HG03060 (cell line): ENCODE measurements around the gene ZSCAN25.
"Not testable (repeated sequence)": the region's sequence is repeated elsewhere in the genome, so short reads cannot be mapped to it uniquely, and the experiment has no call there.

Experiments used
- ATAC-seq: cut with Tn5 transposase; IDR thresholded peaks from one replicate; pipeline ENCODE4 v1.9.1; 2021; ENCODE audit warnings: low read depth, moderate number of reproducible peaks; ENCODE audit not compliant: unreplicated experiment

Gene ZSCAN25

DNA sequence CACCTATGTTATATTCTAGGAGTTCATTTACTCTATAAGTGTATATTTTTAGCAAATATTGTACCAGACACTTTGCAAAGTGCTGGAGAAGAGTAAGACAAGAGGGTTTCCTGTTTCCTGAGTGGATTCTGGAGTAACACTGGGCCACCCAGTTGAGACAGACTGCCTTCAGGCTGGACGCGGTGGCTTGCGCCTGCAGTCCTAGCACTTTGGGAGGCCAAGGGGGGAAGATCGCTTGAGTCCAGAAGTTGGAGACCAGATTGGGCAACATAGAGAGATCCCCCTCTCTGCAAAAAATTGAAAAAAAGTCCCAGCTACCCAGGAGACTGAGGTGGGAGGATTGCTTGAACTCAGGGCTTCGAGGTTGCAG, 772 bp upstream of the ZSCAN25 start:
- ATAC-seq: no peak

DNA sequence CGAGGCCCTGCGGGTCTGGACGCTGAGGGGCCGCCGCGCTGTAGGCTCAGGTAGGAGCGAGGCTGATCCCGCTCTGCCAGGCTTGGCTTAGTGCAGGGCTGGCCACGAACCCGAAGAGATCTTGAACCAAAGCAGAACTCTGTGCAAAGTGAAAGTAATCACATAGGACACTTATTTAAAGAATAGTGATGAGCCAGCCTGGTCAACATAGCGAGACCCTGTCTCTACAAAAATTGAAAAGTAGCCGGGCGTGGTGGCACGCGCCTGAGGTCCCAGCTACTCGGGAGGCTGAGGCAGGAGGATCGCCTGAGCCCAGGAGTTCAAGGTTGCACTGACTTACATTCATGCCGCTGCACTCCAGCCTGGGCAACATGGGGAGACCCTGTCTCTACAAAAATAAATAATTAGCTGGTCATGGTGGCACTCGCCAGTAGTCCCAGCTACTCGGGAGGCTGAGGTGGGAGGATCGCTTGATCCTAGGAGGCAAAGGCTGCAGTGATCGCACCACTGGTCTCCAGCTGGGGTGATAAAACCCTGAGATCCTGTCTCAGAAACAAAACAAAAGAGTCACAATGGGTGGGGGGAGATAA, 541 bp downstream of the ZSCAN25 start:
- no peak for ATAC-seq

DNA sequence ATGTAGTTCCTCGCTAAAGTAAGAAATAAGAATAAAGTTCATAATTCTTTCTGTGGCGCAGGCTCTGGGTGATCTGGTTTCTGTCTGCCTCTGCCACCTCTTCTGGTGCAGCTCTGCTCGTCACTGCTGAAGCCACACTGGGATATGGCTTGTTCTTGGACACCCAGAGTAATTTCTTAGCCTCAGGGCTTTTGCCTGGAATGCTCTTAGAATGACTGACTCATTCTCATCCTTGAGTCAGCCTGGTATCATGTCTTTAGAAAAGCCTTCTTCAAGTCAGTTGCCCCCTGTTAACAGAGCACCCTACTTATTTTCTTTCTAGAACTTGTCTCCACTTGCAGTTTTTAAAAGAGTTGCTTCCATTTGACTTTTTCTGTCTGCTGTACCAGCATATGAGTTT, 2.0 kb downstream of the ZSCAN25 start:
- no peak for ATAC-seq

DNA sequence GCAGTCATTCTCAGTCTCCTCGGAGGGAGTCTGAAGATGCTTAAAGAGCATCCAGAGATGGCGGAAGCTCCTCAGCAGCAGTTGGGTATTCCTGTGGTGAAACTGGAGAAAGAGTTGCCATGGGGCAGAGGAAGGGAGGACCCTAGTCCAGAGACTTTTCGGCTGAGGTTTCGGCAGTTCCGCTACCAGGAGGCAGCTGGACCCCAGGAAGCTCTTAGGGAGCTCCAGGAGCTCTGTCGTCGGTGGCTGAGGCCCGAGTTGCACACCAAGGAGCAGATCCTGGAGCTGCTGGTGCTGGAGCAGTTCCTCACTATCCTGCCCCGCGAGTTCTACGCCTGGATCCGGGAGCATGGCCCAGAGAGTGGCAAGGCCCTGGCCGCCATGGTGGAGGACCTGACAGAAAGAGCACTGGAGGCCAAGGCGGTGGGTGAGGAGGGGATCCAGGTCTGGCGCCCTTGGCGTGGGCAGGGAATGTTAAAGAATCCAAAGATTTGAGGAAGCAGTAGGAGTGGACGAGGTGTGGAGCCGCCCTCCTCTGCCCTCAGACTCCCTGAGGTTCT, 2.9 kb downstream of the ZSCAN25 start:
- no peak for ATAC-seq

DNA sequence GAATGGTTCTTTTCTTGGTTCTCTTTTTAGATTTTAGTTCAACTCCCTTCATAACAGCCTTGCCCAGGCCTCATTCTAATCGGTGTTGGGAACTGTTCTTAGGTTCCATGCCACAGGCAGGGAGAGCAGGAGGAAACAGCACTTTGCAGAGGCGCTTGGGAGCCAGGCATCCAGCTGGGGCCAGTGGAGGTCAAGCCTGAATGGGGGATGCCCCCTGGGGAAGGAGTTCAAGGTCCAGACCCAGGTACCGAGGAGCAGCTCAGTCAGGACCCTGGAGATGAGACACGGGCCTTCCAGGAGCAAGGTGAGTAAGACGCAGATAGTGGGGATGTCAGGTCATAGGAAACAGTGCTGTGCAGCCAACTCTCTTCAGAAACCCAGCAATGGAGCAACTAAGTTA, 4.5 kb downstream of the ZSCAN25 start:
- ATAC-seq: no peak

DNA sequence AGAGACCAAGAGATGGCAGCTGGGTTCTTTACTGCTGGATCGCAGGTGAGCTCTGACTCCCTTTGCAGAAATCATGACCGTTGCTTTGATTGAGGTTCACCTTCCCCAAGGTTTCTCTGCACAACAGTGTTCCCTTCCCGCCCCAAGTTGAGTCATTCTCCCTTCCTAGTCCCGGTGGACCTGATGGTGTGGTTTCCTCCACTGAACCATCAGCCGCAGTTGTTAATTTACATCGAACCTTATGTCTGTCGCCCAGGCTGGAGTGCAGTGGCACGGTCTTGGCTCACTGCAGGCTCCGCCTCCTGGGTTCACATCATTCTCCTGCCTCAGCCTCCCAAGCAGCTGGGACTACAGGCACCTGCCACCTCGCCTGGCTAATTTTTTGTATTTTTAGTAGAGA, 5.8 kb downstream of the ZSCAN25 start:
- no peak for ATAC-seq

DNA sequence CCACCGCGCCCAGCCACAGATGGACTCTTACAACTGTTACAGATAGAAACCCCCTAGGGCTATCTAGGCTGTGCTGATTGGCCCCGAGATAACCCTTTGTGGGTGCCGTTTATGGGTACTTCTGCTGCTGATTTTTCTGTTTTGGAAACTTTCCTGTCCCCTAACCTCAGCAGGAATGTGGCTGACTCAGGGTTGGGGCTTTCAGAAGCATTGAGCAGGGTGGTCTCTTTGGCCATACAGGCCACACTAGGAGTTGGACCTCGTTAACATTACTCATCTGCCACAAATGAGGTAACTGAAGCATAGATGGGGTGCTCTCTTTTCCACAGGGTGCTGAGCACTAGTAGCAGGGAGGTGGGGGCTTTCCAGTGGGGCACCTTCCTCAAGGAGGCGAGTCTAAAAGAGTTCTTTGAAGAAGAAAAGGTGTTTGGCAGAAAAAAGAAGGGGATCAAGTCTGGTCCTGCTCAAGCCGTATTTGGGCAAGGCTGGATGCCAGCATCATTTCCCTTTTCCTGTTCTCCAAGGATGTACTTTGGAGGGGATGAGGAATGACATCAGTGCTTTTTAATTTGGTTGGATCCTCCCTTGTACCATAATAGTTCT, 6.4 kb downstream of the ZSCAN25 start:
- ATAC-seq: no peak

DNA sequence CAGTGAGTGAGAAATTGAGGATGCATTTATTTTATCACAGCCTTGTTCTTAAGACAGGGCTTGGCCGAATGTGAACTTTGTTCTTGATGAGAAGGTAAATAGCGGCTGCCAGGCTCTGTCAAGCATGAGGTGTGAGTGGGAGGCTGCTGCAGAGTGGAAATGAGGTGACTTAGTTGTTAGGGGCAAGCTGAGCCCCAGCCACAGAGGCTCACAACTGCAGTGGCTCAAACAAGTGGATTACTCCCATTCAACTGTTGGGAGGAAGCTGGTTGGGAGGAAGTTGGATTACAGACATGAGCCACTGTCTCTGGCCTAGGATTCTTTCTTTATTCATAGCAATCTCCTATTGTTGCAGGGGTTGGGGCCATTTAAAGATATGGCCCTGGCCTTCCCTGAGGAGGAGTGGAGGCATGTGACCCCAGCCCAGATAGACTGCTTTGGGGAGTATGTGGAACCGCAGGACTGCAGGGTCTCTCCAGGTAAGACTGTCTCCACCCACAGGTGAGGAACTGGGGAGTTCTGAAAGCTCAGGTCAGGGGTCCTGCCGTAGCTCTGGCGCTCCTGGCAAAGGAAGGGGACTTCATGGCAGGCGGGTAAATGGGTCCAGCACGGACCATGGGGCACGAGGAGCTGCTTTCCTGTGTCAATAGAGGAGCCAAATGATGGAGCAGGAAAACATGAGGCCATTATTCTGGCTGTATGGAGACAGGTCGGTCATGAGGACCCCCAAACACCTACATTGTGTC, 7.1 kb downstream of the ZSCAN25 start:
- ATAC-seq: no peak

DNA sequence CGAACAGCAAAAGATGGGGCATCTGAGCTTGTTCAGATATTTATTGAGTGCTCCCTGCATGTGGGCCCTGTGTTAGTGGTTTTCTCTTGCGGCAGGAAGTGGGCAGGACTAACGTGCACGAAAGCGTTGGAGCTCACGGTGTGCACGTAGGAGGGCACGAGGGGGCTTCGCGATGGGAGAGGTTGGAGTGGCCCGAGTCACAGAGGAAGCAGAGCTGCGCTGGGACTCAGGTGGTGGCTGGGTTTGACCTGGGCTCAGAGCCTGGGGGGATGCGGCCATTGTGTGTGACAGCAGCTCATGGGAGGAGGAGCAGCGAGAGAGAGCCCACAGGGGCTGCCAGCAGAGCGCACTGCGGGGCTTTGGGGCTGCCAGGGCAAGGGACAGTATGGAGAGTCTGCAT, 7.7 kb downstream of the ZSCAN25 start:
- no peak for ATAC-seq

DNA sequence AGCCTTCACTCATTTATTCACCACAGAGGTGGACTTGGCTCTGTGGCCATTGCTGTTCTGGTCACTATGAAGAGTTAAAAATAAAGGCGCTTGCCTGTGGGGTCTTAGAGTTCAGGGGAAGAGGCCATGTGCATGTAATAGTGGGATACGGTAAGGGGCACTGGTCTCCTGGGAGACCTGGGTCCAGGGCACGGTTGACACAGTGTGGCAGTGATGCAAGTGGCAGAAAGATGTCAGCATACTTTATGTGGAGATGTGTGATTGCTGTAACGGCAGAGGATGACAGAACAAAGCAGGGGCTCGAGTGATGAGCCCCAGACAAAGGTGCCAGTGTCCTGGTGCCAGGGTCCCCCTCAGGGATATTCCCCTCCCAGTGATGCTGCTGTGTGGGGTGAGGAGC, 8.6 kb downstream of the ZSCAN25 start:
- ATAC-seq: no peak

DNA sequence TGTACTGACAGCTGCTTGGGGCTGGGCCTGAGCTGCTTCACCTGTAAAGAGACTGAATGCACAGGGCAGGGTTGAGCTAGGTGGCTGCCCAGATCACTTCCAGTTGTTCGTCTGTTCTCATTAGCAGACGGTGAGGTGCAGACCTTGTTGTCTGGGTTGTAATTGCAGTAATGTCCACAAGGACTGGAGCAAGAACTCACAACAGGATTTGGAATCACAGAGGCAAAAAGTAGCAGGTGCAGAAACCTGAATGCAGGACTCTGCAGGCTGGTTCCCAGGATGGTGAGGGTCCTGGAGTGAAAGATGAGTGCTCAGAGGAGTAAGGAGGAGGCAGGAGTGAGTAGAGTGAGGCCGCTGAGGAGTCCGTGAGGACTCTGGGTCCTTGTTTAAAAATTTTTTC, 9.2 kb downstream of the ZSCAN25 start:
- ATAC-seq: no peak

DNA sequence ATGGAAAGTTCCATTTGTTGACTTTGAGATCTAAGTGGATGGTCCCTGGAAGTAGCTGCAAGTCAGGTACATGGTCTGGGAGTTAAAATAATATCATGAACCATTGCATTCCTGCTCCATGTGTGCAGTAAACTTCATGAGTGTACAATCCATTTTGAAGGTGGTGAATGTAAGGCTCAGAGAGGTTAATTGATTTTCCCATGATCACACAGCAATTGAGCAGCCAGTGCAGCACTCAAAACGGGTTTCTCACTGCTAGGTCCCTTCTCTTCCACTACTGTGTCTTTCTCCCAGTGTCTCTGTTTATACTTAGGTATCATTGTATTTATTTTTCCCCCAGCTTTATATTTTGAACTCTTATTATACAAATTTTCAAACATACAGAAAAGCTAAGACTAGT, 9.9 kb downstream of the ZSCAN25 start:
- no peak for ATAC-seq

DNA sequence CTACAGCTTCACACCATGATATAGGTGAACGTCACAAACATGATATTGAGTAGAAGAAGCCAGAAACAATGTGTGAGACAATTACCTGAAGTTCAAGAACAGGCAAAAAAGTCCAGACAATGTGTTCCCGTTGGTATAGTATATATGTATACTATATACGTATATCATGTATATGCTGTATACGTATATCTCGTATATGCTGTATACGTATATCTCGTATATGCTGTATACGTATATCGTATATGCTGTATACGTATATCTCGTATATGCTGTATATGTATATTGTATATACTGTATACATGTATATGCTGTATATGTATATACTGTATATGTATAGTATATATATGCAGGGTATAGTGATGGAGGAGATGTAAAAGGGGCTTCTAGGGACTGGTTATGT, 10.8 kb downstream of the ZSCAN25 start:
- ATAC-seq: no peak

DNA sequence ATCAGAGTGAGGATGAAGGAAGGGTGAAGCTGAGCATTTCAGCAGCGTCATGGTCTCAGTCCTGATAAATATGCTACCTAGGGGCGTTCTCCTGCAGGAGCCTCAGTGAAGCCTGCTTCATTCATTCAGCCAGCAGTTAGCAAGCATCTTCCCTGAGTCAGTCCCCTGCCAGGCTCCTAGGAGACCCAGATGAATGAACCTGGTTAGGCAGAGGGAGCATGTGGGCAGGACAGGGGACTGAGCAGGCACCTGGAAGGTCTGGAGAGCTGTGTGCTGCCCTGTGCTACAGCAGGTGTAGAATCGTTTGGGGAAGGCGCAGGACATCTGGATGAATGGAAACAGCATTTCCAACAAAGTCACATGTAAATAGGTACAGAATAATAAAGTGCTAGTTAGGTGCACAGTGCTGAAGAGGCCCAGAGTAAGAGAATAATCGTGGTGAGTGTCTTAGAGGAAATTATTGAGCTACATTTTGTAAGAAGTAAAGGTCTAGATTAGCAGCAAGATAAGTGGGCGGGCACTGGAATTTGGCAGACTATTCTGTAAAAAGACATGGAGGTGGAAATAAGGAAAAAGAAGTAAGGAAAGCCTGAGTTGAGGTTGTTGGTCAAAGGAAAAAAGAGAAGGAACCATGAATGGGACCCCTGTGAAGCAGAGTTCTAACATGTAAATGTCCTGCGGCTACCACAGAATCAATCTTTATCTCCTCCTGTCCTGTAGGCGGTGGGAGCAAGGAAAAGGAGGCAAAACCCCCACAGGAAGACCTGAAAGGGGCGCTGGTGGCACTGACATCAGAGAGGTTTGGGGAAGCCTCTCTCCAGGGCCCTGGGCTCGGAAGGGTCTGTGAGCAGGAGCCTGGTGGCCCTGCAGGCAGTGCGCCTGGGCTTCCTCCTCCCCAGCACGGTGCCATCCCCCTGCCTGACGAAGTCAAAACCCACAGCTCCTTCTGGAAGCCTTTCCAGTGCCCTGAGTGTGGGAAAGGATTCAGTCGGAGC, 12.0 kb downstream of the ZSCAN25 start:
- no peak for ATAC-seq

DNA sequence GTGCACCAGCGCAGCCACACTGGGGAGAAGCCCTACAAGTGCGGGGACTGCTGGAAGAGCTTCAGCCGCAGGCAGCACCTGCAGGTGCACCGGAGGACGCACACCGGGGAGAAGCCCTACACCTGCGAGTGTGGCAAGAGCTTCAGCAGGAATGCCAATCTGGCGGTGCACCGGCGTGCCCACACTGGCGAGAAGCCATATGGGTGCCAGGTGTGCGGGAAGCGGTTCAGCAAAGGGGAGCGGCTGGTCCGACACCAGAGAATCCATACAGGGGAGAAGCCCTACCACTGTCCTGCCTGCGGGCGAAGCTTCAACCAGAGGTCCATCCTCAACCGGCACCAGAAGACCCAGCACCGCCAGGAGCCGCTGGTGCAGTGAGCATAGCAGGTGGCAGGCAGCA, 12.9 kb downstream of the ZSCAN25 start:
- no peak for ATAC-seq

DNA sequence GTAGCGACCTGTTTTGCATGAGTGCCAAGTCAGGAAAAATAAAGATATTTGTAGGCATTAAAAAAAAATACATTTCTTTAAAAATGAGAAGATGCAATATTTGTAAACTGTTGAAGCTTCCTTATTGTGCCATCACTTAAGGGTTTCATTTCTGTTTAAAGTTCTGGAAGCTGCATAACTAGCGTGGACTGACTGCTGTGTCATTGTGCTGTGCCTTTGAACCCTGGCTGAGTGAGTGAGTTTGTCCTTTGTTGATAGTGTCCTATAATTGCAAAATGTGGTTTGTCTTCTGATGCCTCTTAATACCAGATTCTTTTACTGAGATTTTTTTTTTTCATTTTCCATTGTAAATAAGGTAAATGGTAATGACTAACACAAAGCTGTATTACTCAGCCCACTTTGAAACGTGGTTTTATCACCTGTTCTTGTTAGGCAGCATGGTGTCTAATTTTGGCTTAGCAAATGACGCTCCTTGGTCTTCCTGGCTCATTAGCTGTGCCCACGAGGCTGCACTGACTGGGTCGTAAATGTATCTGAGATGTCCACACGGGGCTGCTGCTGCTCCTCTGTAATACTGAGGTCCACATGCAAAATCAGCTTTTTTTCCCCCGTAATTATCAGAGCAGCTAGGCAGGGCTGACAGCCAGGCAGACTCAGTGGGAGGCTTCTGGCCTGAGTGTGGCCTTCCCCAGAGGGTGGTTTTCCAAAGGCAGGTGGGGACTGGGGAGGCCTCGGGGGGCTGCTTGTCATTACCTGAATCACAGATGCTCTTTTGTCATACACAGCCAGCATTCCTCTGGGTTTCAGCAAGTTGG, 14.8 kb downstream of the ZSCAN25 start:
- no peak for ATAC-seq

DNA sequence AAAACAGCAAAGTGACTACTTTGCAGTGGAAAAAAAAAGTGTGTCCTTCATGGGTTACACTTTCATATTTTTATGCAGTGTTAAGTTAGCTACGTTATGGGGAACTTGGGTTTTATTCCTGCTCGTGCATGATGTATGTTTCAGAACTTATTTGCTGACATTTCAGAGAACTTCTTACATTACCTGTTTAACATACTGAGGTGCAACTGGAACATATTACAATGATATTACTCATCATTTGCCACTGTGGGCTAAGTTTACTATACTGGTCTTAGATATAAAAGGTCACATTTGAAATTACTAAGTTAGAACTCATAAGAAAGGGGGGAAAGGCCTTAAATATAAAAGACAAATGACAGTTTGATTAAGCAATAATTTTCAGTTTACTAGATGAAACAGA, 20.7 kb downstream of the ZSCAN25 start:
- not testable (repeated sequence) for ATAC-seq

DNA sequence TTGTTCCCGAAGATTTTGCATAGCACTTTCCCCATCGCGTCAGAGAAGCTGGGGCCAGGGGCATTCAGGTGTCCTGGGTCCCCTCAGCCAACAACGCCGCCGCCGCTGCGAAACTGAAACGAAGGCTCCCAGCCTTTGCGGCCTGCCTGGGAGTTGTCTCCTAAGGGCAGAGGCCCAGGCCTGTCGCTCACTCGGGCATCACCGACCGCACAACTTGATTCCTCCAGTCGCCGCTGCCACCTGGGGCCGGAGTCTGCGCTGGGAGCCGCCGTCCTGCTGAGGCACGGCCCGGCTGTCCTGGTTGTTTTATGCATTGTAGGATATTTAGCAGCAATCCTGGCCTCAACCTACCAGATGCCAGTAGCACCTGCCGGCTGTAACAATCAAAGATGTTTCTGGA, 22.0 kb downstream of the ZSCAN25 start:
- ATAC-seq: no peak

DNA sequence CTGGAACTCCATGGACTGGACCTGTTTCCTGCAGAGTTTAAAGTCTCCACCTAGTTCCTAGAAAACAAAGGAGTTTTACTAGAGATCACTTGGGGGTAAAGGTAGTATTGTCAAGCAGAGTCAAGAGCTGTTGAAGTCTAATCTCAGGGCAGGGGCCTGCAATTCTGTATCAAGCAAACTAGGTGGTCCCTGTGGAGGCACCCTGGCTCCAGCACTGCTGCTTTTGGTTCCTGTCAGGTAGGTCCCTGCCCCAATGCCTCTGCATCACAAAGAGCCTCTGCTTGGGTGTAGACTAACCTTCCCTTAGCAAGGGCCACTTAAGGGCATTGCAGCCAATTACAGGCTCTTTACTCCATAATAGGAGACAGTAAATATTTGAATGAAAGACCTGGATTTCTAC, 22.5 kb downstream of the ZSCAN25 start:
- ATAC-seq: no peak

DNA sequence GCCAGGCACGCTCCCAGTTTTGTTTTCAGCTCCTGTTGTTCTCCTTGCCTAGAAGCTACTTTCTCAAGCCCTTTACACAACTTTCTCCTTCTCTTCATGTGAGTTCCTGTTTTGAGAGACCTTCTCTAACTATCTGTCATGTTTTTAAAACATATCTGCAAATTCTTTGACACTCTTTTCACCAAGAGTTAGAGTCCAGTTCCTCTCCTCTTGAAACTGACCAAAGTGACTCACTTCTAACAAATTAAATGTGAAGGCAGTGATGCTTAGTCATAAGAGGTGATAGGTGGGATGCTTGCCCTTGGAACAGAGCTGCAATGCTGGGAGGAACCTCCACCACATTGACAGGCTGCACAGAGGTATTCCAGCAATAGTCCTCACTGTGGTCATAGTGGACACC, 25.3 kb downstream of the ZSCAN25 start:
- ATAC-seq: no peak
